A673 (cell line): ENCODE measurements around the gene ZMYM4.

ENCODE experiments used
- CTCF ChIP-seq: fragments of 300-800, 200-600 bp; sonication (generic); conservative IDR thresholded peaks from 2 replicates; pipeline ENCODE4 v1.5.1; 2017; ENCODE audit warnings: low read depth, mild to moderate bottlenecking, antibody characterized with exemption, low read length, moderate library complexity, mixed read lengths
- EZH2 ChIP-seq: fragments of 200-600 bp; sonication (generic); IDR thresholded peaks from 2 replicates; pipeline ENCODE4 v1.6.1; 2017; ENCODE audit warnings: borderline replicate concordance, low read depth, mild to moderate bottlenecking, mixed read lengths, antibody characterized with exemption, low read length; ENCODE audit not compliant: poor library complexity, severe bottlenecking

- no peak for TF ChIP-seq CTCF
- TF ChIP-seq EZH2, result no peak
Observed at GRCh38 chr1:35447278-35447677, 178.8 kb downstream of the ZMYM4 start.
